Islet of Langerhans (tissue), 1 donor: ENCODE measurements around the gene UBE4B.
"Not testable (repeated sequence)": the region's sequence is repeated elsewhere in the genome, so short reads cannot be mapped to it uniquely, and the experiment has no call there.

Experiments used
- FAIRE-seq: peaks from one replicate; lab custom pipeline; 2011; peaks lifted over from hg19 to GRCh38; lab: Jason Lieb, UNC

The UBE4B gene

DNA sequence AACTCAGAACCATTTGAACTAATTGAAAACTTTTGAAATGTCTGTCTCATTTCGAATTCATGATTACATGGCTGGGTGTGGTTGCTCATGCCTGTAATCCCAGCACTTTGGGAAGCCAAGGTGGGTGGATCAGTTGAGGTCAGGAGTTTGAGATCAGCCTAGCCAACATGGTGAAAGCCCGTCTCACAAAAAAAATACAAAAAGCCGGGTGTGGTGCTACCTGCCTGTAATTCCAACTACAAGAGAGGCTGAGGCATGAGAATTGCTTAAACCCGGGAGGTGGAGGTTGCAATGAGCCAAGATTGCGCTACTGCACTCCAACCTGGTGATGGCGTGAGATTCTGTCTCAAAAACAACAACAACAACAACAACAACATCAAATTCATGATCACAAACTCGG lies 40.6 kb downstream of the UBE4B start:
- not testable (repeated sequence) for FAIRE-seq

DNA sequence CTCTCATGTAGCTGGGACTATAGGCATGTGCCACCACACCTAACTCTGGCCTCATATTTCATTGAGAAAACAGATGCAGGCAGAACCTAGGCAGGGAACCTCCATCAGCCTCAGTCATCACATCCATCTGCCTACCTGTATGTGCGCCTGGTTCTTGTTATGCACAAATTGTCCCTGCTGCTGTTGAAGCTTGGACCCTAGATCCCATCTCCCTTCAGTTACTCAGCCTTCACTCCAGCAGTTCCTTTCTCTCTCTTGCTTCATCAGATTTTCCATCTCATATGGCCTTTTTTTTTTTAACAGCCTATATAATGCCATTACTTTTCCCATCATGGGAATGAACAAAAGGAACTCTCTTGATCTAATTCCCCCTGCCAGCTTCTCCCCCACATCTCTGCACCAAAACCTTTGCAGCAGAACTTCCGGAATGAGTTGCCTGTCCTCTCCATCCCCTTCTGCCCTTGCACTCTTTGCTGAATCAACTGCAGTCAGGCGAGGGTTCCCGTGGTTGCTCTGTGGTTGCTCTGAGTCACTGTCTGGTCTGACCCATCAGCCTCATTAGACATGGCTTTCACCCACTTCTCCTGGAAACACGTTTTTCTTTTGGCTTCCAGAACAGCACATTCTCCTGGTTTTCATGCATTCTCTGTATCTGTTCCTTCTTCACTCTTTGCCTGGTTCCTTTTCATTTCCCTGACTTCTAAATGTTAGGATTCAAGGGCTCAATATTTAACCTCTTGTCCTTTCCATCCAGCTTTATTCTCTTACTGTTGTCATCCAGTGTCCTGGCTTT lies 41.5 kb downstream of the UBE4B start:
- FAIRE-seq: no peak

DNA sequence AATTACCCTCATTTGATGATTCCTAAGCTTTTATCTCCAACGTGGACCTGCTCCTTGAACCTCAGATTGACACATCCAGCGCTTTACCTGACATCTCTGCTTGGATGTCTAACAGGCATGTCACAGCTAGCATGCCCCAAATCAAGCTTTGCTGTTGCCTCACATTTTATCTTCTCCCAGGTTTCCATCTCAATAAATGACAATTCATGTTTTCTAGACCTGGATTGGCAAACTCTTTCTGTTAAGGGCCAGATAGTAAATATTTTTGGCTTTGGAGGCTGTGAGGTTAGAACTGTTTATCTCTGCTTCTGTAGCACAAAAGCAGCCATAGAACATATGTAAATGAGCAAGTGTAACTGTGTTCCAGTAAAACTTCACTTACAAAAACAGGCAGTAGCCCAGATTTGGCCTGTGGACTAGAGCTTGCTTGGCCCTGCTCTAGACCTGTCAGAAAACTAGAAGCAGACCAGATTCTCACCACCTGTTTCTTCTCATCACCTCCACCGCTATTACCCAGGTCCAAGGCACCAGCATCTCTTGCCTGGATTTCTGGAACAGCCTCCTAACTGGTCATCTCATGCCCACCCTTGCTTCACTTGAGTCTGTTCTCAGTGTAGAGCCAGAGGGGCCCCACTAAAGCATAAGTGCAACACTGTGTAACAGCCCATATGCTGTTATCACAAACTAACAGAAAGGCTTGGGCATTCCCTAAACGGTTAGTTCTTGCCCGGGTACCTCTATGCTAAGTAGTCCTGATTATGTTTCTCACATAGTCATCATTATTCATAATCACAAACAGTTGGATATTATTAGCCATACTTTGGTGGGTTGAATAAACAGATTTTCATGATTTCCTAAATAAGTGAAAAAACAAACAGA lies 42.3 kb downstream of the UBE4B start:
- no peak for FAIRE-seq

DNA sequence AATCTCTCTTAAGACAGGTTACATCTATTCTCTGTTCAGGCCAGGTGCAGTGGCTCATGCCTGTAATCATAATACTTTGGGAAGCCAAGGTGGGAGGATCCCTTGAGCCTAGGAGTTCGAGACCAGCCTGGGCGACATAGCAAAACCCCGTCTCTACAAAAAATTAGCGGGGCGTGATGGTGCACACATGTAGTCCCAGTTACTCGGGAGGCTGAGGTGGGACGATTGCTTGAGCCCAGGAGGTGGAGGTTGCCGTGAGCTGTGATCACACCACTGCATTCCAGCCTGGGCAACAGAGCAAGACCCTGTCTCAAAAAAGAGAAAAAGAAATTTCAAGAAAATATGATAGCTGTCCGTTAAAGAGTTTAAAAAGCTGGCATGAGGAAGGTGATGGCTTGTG lies 43.0 kb downstream of the UBE4B start:
- FAIRE-seq: no peak

DNA sequence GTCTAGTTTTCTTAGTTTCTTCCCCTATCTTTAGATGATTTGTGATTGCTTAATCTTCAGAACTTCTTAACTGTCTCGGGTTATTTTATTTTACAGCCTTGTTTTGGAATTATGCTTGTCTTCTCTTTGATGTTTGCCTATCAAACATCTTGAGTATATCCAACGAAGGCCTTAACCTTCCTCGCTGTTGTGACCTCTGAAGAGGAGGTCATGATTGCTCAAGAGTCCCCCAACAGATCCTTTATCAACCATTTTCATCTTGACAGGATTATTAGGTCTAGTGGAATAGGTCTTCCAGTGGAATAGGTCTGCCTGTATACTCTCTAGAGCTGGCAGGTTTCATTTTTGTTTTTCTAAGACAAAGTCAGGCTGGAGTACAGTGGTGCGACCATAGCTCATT lies 45.7 kb downstream of the UBE4B start:
- no peak for FAIRE-seq

DNA sequence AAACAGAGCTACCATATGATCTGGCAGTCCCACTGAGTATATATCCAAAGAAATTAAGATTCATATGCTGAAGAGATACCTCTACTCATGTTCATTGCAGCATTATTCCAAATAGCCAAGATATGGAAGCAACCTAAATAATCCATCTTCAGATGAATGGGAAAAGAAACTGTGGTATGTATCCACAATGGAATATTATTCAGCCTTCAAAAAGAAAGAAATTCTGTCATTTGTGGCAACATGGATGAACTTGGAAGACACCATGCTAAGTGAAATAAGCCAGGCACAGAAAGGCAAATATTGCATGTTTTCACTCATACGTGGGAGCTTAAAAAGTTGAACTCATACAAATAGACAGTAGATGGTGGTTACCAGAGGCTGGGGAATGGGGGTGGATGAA lies 47.8 kb downstream of the UBE4B start:
- no peak for FAIRE-seq

DNA sequence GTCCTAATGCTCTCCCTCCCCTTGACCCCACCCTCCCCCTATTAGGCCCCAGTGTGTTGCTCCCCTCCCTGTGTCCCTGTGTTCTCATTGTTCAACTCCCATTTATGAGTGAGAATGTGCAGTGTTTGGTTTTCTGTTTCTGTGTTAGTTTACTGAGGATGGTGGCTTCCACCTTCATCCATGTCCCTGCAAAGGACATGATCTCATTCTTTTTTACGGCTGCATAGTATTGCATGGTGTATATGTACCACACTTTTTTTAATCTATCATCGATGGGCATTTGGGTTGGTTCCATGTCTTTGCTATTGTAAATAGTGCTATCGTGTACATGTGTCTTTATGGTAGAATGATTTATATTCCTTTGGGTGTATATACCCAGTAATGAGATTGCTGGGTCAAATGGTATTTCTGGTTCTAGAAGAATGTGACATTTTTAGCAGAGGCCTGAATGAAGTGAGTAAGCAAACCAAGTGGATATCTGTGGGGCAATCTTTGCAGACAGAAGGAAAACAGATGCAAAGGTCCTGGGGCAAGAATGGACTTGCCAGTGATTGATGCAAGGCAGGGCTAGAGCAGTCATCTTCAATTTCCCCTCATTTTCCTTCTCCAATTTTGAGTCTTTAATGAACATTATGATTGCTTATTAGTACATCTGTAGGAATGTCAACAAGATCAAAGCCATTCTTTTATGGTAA lies 50.2 kb downstream of the UBE4B start:
- no peak for FAIRE-seq

DNA sequence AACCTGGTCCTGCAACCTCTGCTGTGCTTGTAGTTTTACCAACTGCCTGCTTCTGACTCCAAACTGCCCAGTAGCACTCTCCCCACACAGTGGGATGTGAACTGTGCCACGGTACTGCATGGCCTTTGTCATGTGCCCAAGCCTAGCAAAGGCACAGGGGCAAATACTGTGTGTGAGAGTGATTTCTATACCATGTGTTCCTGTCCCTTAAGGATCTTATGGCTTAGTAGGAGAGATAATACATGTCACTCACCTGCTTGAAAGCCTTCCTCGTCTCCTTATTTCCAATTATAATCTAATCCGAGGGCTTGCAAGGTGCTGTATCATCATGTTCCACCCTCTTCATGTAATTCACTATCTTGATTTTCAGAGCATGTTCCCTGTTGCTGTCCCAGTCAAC lies 51.3 kb downstream of the UBE4B start:
- no peak for FAIRE-seq

DNA sequence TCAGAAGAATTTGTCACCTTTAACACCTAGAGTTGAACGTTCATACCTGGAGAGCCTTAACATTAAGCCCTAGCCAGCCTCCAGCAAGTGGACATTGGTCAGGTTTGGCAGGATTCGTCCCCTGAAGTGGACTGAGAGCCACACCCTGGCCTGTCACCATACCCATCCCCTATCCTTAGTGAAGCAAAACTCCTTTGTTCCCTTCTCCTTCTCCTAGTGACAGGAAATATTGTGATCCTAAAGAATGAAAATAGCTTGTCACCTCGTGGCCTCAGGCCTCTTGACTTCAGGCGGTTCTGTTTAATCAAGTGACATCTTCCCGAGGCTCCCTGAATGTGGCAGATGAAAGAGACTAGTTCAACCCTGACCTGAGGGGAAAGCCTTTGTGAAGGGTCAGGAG lies 52.3 kb downstream of the UBE4B start:
- no peak for FAIRE-seq

DNA sequence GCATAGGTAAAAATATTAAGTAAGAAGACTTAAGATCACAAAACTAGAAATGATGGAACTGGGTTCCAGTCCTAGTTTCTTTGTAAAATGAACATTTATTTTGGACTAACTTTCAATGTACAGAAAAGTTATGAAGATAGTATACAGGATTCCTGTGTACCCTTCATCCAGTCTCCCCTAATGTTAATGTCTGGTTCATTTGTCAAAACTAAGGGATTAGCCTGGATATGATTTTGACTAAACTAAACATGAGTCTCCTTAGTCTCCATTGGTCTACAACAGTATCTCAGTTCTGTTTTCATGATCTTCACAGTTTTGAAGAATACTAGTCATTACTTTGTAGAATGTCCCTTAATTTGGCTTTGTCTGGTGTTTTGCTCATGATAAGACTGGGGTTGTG lies 54.5 kb downstream of the UBE4B start:
- no peak for FAIRE-seq

DNA sequence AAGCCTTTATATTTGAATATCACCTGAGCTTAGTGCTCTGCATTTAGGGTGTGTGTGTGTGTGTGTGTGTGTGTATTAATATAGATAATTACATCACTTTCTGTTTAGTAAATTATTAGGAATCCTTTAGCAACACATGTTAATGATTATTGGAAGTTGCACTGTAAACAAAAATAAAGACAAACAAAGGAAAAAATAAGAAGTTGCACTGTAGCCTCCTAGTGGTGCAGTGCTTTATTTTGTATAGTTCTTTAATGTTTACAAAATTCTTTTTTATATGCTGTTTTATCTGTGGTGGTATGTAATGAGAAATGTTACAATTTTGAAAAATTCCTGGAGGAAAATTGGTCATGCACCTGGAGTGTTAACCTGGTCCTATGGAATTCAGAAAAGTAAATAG lies 69.2 kb downstream of the UBE4B start:
- no peak for FAIRE-seq

DNA sequence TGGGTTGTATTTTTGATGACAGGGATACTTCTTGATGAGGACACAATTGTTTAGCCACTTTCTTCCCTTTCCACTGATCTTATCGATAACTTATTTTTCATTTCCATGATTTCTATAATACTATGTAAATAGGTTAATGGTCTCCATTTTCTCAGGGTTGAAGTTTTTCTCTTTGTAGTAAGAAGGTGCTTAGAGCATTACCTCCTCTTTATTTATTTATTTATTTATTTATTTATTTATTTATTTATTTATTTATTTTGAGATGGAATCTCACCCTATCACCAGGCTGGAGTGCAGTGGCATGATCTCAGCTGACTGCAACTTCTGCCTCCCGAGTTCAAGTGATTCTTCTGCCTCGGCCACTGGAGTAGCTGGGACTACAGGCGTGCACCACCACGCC lies 70.4 kb downstream of the UBE4B start:
- no peak for FAIRE-seq

DNA sequence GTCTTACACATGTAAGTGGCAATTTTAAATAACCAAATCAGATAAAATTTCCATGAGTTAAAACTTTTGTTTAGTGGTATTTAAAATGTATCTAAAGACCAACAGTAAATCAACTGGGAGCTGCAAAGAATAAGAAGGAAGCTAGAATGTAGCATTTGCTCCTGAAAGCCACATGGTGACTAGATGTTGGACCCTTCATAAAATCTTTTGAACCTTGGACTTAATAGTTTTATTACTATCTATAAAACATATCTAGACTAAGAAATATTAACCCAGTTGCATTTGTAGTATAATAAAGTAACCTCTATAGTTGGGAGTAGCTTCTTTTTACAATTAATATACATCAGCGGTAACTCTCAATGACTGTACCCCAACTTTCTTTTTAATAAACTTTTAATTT lies 72.1 kb downstream of the UBE4B start:
- FAIRE-seq: no peak

DNA sequence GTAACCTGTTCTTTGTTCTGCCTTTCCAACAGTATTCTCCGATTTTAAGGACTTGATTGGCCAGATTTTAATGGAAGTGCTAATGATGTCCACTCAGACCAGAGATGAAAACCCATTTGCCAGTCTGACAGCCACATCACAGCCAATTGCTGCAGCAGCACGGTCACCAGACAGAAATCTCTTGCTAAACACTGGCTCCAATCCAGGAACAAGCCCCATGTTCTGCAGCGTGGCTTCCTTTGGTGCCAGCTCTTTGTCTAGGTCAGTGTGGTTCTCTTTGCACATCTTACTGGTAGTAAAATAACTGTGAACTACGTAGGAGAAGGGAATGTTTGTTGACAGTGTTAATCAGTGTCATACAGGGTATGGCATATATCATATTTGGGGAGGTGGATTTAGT lies 72.7 kb downstream of the UBE4B start:
- FAIRE-seq: no peak

DNA sequence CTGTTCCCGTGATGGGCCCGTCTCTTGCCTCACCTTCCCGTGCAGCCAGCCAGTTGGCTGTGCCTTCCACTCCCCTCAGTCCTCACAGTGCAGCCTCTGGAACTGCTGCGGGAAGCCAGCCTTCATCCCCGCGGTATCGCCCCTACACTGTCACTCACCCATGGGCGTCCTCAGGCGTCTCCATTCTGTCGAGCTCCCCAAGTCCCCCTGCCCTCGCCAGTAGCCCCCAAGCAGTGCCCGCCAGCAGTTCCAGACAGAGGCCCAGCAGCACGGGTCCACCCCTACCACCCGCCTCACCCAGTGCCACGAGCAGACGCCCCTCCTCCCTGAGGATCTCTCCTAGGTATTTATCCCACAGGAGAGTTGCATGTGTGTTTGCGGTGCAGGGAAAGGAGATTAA lies 73.5 kb downstream of the UBE4B start:
- no peak for FAIRE-seq

DNA sequence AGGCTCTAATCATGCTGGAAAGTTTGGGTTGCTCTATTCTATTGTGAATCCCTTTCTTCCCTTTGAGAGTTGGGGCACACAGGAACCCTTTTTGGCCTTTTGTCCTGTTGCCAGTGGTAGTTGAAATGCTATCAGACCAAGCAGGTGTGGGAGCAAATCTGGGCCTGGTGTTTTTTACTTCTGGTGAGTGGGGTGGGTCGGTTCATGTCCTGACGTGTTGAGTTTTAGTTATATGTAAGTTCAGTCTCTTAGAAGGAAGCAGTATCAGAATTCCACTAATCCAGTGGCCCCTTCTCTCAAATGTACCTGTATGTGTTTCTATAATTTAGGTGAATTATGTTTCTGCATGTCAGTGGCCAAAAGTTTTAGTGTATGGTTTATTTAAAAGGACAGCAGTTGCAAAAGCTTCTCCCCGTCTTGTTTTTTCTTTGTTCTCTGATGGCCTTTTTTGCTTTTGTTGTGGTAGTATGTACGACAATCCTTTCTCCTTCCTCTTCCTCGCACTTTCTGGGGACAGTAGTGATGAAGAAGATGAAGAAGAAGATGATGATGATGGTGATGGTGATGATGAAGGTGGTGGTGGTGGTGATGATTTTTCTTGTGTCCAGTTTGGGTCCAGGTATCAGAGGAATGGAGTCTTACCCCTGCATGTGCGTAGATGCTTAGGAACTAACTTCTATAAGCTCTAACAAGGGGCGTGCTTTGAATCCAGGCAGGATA lies 74.2 kb downstream of the UBE4B start:
- no peak for FAIRE-seq

DNA sequence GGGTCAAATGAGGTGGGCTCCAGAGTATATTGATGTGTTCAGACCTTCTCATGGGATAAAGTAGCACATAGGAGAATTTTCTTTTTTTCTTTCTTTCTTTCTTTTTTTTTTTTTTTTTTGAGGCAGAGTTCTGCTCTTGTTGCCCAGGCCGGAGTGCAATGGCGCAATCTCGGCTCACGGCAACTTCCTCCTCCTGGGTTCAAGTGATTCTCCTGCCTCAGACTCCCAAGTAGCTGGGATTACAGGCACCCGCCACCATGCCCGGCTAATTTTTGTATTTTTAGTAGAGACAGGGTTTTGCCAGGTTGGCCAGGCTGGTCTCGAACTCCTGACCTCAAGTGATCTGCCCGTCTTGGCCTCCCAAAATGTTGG lies 74.7 kb downstream of the UBE4B start:
- FAIRE-seq: not testable (repeated sequence)

DNA sequence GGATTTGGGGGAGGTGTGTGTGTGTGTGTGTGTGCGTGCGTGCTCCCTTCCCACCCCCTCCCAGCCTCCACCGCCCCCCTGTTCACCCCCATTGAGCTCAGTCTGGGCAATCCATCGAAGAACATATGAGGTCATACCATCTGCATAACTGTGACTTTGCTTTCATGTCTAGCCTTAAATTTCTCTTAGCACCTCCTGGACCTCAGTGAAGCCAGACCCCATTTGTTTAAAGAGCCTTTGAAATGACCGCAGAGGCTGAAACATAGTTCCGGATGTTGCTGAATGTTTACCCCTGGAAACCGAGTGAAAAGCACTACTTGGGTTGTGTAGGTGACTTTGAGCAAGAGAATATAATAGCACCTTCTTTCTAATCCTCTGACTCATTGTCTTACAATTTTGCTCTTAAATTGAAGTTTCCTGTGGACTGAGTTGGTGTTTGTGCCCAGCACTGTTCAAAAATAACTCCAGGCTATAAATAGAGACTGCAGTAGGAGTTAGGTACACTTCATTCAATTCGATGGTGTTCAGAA lies 75.4 kb downstream of the UBE4B start:
- FAIRE-seq: no peak

DNA sequence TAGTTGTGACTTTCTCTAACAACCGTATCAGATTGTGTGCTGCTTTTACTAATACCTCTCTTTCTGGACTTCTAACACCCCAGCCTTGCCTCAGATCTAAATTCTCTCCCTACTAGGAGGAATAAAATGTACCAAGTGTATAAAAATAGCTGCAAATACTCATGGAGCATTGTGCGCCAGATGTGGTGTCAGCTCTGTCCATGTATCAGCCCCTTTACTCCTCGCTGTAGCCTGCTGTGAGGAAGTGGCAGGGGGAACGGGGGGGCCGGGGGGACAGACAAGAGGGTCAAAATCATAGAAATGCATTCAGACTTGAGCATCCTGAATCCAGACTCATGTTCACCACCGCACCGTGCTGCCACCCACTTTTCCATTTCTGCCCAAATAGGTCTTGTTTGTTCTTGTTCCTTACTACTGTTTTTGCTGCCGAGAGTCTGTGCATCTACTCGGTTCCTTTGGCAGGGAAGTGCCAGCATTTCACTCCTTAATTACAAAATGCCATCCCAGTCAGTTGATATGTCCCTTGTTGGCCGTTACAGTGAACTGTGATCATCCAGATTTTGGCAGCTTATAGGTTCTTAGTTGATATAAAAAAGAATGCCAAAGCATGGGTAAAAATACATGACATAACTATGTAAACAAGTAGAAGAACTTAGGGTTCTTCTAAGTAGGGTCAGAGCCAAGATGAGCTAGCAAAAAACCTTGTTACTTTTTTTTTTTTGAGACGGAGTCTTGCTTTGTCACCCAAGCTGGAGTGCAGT lies 76.4 kb downstream of the UBE4B start:
- no peak for FAIRE-seq

DNA sequence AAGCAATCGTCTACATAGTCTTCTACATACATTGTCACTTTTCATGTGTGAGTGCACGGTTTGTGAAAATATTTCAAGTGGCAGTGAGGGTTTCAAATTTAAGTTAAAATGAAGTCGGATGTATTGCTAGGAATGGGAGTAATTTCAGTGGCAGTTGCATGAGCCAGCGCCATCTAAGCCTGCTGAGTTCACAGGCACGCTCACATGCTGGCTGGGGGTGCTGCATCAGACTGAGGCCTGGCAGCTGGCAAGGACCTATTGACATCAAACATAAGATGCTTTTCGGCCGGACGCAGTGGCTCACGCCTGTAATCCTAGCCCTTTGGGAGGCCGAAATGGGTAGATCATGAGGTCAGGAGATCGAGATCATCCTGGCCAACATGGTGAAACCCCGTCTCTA lies 80.7 kb downstream of the UBE4B start:
- no peak for FAIRE-seq

DNA sequence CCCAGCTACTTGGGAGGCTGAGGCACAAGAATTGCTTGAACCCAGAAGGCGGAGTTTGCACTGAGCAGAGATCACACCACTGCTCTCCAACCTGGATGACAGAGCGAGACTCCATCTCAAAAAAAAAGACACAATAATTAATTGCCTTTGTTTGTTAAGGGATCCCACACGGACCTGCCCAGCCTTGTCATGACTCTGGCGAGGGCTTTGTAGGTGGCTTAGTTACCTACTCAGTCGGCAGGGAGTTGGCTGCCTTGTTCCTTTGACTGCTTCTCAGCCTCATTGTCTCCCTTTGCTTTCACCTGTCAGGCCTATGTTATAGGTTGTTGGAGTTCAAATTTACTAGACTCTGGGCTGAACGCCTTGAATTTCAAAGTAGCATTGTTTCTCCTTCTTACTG lies 82.0 kb downstream of the UBE4B start:
- FAIRE-seq: no peak
